NCI-H460 (cell line): Measurements from ENCODE around the gene CTNNA3. TPM values are rescaled to one million over a fixed set of nuclear protein-coding genes. Genes with fewer than 3 reads are reported as not detected.
A peak's percentile ranks its signal among the peaks of the same experiment; 100 is the strongest.
"Not testable (repeated sequence)": the region's sequence is repeated elsewhere in the genome, so short reads cannot be mapped to it uniquely, and the experiment has no call there.

Experiments
- DNase-seq: peaks from one replicate; pipeline ENCODE4 v3.0.0-alpha.2; 2016; ENCODE audit warnings: low read depth; ENCODE audit errors: extremely low read depth
- total RNA-seq: library from RNA; depleted of rRNA; stranded (reverse); fragments of >200 nt; shearing (Covaris generic); gene quantifications from 2 replicates; pipeline ENCODE4 v1.2.3, GENCODE V29; 2014

CTNNA3 gene
- total RNA-seq, 1 experiment from 2014 or later = 0.47 TPM

DNA sequence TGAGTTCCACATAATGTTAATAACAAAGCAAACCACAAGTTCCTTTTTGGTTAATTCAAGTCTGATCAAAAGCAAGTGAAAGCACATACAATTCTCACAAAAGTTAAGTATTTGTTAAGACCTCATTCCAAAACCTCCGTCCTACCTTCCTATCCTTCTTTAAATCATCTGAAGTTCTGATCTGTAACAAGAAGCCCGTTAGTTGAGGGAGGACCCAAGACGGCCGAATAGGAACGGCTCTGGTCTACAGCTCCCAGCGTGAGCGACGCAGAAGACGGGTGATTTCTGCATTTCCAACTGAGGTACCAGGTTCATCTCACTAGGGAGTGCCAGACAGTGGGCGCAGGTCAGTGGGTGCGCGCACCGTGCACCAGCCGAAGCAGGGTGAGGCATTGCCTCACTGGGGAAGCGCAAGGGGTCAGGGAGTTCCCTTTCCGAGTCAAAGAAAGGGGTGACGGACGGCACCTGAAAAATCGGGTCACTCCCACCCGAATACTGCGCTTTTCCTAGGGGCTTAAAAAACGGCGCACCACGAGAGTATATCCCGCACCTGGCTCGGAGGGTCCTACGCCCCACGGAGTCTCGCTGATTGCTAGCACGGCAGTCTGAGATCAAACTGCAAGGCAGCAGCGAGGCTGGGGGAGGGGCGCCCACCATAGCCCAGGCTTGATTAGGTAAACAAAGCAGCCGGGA is 309.0 kb downstream of the CTNNA3 start:
- DNase-seq = not testable (repeated sequence)

DNA sequence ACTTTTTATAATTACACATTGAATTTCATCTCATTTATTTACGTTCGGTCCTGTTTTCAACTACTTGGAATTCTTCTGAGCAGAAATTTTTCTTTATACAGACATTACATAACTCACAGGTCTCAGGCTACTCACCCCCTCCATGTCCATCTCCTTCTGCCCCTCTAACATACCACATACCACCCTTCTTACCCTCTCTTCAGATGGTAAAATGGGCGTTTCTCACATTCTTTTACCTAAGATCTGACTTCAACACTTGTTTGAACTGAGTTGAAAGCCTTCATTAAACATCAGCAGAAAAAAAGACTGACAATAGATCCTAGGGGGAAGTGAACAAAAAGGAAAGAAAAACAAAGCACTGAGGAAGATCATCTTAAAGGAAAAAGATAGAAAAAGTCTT is 309.7 kb downstream of the CTNNA3 start:
- no peak for DNase-seq

DNA sequence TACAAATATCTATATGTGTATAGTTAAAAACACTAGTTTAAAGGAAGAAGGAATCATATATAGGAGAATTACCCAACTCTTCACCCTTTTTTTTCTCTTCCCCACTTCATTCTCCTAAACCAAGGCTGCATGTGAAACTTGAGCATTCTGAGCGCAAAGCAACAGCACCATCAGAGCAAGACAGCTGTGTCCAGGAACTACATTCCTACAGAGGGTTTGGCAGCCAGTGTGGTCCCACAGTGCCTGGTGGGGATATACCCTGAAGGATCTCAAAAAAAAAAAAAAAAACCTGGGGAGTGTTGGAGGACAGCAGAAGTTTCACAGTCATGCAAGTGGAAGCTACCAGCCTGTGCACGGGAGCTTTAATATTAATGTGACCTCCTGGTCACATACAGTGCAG is 310.4 kb downstream of the CTNNA3 start:
- DNase-seq = no peak

DNA sequence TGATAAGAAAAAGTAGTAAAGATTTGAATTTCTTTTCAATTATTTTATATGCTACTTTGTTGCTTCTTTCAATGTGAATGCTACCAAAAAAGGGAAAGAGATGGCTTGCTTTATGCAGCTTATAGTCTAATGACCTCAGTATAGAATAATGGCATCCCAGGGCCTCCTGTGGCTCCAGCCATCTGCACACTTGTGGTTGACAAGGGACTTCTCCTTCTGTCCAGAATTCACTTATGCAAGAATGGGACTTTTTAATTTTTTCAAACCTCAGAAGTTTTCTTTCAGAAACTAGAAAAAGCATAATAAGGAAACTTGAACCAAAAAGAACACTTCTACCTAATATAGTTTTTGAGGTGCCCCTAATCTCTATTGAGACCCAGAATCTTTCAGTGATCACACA is 310.9 kb downstream of the CTNNA3 start:
- DNase-seq = no peak

DNA sequence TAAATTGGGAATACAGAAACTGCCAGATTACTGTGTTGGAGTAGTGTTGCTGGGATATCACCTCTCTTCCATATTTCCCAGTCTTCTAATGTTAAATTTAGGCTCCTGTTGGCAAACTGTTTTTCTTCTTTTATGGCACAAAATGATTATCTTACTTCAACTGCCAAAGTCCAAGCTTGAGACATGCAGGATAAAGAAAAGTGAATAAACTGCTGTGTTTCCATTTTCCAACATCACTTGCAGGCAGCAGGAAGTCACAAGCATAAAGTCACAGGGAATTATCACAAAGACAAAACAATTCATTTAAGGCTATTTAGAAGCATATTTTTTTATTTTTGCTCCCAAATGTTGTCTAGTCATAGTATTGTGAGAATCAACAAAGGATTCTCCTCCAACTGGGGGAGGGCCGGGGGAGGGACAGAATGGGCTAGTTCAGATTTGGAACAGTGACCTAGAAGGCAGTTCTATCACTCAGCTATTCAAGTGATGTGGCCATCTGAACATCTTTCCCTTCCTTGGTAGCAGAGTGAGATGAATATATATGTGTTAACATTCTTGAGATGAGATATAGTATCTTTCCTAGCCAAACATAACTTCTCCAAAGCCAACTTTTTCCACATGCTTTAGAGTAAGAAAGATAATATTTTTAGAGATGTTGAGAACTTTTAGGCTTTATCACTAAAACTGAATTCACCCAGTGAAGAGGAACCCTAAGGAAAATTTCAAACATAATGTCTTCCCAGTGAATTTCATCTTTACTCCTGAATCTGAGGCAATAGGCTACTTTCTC is 364.7 kb downstream of the CTNNA3 start:
- DNase-seq = no peak

DNA sequence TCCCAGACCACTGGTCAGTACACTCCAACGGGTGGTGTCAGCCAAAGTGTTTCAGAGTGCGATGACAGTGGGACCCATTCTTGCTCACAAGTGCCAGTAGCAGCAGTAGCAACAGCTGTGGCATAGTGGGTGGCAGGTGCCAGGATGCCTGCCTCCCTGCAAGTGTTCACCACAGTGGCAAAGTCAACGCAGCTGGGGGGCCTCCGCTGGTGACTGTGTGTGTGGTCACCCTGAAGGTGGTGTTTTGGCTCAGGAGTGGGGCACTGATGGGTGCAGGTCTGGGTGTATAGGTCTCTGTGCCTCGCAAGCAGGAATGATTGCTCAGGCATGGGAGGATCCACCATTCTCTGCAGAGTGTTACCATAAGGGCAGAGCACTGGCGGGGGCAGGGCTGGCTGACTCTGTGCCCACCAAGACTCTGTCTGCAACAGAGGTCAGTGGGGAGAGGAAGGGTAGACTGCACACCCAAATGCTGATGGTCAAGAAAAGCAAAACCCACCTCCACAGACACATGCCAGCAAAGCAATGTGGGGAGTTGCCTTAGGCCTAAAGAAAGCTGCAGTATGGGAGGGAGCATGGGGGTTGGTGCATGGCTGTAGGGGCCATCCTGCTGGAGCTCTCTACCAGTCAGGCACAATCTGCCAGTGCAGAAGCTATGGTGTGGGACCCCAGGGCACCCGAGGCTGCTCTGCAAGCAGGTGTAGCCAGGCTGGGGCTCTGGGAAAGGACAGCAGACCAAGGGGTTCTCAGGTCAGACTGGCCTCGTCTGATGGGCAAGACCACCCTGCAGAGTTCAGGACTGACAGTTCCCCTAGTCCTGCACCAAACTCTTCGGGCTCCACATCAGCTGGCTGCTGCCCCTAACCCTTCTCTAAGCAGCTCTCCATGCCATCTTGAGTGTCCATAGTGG is 368.1 kb downstream of the CTNNA3 start:
- no peak for DNase-seq

DNA sequence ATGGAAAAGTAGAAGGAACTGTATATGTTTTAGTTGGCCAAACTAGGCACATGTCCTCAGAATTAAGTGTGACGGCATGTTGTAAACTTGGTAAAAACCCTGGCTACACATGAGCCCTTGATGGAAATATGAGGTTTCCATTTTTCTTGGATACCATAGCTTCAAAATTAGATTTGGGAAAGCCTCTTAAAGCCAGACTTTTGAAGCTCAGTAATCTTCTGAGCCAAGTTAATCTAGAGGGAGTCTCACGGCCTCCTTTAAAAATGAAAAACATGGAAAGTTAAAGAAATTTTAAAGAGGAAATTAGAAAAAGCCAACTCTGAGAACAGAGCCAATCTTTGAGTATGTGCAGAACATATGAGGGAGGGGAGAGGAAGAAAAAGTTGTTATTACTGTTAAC is 376.0 kb downstream of the CTNNA3 start:
- DNase-seq = no peak

DNA sequence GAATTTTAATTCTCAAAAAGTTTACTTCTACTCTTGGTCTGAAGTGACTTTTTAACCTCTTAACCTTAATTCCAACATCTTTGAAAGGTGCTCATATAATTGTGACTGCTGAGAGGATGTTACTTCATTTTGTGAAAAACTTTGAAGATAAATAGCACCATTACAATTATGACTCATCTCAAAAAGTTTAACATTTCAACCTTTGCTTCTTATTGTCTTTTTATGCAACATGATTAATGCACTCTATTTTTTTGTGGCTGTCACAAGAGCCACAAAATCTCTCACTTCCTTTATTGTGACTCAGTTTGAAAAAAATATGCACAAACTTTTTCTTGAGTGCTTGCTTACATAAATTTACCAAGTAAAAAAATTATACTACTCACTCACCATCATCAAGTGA is 387.1 kb downstream of the CTNNA3 start:
- DNase-seq = no peak

DNA sequence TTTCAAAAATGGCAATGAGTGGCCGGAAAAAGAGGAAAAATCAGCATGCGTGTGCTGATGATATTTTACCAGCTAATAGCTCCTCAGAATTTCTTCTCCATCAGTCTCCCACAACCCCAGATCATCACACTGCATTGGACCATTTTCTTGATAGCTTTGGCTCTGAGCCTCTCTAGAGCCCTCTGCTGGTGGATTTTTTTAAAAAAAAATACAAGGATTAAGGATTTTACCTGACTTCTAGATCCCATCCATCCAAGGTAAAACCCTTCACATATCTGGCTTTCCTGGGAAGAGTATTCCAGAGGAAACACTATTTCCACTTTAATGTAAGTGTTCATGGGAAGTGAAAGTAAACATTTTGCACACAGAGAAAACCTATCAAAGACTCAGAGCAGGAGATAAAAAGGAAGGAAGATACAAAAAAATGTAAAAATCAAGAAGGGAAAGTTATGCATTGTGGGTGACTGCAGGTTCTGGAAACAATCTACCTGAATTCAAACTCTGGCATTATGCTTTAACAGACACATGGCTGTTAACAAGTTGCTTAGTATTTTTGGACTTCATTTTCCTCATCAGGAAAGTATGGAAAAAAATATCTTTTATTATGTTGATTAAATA is 389.3 kb downstream of the CTNNA3 start:
- DNase-seq = peak; percentile 14

DNA sequence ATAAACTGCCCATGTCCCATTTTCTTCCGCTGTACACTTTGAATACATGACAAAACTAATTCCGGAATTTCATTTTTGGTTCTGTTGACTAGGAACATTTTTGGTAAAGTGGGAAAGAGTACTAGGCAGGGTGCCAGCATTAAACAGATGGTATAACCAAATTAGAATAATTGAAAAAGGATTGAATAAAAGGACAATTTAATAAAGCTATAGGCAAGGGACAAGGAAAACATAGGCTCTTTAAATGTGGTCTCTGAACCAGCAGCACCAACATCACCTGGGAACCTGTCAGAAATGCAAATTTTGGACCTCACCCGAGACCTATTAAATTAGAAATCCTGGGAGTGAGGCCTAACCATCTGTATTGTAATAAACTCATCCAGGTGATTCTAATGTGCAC is 393.3 kb downstream of the CTNNA3 start:
- no peak for DNase-seq

DNA sequence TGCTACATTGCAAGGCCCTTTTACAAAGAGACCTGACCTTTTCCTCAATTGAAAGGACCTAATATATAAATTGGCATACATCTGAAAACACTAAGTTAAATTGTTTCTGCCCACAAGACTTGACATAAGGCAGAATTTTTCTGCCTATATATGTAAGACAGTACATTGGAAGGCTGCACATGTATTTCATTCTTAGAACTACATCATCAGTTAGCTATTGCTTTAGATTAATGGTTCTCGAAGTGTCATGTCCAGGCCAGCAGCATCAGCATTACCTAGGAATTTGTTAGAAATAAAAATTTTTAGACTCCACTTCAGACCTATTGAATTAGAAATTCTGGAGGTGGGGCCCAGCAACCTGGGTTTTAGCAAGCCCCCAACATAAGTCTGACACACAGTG is 396.2 kb downstream of the CTNNA3 start:
- no peak for DNase-seq

DNA sequence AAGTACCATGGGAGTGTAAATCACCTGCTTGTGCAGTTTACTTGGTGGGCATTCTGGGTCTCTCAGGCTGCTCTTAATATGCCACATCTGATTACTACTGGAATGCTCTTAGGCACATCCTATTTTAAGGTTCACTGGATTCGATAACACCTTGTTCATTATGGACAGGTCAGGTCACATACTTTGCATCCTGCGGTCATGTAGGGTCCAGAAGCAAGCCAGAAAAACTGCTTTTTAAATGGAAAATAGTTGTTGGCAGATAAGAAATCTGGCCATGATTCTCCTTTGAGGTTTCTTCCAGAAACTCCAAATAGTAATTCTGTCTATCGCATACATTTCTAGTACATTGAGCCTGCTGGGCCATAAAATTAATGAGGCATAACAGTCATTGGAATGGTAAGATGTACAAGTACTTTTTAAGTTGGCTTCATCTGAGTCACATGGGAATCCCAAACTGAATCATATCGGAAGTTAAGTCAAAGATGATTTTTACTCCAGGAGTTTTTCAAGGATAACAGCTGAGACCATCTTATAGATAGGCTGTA is 398.3 kb downstream of the CTNNA3 start:
- DNase-seq = no peak

DNA sequence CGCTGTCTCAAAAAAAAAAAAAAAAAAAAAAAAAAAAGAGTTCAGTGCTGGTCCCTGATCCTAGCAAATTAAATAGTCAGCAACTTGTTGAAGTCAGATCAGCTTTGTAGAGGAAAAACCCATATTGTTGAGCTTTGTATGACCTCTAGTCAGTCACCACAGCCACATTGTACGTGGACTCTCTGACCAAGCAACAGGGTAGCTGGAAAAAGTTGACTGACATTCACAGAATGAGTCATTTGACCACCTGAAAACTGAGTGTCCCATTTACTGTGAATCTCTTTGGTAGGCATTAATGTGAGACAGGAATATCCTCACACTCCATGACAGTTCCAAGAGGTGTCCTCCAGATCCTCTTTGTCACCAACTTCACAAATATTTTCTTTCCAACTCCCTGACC is 399.1 kb downstream of the CTNNA3 start:
- no peak for DNase-seq

DNA sequence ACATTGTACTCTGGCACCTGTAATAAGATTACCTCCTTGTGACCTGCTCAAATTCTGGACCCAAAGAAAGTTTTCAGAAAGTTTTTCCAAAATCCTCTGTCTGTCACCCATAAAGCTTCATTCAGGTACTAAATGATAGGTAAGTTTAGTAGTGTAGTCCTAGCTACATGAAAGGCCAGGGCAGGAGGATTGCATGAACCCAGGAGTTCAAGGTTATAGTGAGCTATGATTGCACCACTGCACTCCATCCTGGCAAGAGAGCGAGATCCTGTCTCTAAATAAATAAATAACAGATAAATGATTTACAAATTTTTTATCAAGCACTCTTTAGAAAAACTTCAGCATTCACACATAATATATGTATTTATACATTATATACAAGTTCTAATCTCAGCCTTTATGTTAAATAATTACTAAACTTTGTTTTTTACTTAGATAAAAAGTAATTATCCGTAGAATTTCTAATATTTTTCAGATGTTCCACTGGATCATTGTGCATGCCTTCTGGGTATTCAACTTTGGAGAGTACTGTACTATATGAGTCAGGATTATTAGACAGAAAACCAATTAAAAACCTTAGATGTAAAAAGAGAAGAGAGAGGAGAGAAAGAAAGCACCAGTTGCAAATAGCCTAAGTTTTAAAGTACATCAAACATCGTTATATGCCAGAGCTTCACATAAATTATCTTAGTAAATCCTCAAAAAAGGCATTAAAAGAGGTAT is 407.1 kb downstream of the CTNNA3 start:
- DNase-seq = no peak

DNA sequence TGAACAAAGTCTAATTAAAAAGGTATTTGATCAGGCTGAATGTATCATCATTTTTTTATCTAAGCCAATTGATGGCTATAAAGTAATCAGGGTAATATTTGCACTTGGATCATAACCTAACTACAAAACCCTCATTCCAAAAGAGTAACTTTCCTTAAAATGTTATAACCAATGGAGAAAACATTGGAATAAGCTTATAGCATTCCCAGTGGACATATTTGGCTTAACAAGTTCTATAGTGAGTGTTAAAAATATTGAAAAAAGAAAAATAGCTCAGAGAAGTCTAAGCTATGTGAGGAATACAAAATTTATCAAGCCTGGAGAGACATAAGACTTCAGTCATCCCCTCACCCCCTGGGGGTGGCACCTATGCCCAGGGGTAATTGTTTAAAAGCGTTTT is 411.4 kb downstream of the CTNNA3 start:
- DNase-seq = no peak

DNA sequence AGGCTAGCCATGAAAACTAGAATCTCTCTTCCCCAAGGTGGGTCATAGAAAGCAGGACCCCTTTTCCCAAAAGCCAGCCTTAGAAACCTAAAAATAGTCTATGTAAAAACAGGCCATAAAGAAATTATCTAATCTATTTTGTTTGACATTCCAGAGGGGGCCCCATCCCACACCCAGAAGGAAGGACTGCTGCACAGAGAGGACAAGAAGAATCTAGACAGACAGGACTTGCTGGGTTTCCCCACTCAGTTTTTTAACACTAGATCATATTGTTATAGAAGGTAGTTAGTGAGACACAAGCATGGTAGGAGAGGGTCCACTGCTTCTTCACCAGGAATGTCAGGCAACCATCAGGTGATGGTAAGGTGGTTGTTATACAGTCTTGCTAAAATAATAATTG is 413.1 kb downstream of the CTNNA3 start:
- DNase-seq = no peak

DNA sequence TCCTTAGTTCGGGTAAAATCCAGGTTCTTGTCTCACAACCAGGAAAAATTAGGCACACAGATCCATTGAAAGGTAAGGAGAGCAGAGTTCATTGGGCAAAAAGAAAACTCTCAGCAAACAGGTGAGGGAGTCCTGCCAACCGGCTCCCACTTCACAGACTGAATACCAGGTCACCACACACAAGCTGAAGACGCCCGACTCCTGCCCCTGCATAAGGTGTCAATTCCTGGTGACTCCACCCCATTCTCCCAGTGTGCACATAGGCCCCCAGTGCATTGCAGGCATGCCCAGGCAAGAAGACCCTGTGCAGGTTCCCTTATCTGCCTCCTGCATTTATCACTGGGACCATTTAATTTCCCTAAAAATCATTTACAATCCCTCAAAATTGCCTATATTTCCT is 415.6 kb downstream of the CTNNA3 start:
- DNase-seq = no peak

DNA sequence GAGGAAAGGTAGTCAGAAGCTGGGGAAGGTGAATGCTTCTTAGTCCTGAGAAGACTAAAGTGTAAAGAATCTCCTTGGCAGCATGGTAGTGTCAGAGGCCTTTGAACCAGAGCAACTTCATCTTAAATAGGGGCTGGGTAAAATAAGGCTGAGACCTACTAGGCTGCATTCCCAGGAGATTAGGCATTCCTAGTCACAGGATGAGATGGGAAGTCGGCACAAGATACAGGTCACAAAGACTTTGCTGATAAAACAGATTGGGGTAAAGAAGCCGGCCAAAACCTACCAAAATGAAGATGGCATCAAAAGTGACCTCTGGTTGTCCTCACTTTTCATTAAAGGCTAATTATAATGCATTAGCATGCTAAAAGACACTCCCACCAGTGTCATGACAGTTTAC is 418.6 kb downstream of the CTNNA3 start:
- no peak for DNase-seq

DNA sequence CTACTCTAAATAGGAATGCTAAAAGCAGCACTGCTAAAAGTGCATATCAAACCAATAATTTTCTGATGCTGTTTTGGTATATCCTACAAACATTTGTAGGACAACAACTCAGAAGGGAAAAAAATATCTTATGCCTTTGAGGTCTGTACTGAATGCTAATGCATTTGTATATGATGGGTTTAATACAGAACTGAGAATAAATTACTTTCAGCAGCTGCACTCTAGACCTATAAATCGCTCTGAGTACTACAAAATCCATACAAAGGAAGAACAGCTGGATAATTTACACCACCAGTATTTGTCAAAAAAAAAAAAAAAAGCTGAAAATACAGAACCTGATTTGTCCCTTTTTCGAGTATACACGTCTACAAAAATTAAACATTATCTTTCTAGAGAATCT is 426.2 kb downstream of the CTNNA3 start:
- DNase-seq = no peak

DNA sequence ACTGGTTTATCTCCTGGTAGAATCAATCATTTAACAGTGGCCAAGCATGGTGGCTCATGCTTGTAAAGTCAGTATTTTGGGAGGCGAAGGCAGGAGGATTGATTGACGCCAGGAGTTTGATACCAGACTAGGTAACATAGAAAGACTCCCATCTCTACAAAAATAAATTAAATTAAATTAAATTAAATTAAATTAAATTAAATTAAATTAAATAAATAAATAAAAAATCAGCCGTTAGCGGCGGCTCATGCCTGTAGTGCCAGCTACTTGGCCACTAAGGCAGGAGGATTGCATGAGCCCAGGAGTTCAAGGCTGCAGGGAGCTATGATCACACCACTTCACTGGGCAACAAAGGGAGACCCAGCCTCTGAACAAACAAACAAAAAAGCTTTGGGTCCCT is 427.8 kb downstream of the CTNNA3 start:
- DNase-seq = no peak
